ENCODE data around the gene PCDHGB4. TPM values are rescaled to one million over a fixed set of nuclear protein-coding genes. Genes with fewer than 3 reads are reported as not detected.

Gene PCDHGB4
- total and polyA plus RNA-seq, 10 donors: 0.02 to 3.9 (median 2.6) TPM

DNA sequence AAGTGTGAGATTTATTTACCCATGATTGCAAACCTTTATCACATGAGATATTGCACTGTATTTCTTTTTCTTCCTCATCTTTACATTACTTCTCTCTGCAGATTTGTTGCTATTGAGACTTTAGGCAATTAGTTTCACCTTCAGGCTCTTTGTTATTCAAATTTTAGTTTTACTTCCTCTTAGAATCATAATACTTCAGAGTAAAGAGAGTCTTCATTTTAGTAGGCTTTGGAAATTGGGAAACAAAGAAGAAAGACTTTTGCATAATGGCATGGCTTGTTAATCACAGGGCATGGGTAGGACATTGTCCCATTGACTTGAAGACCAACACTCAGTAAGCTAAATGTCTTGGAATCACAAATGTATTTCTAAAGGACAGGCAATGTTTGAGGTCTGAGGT, 24.8 kb upstream of the PCDHGB4 start:
- no peak for DNase-seq
- H3K27ac ChIP-seq: no peak overlapping the region
- intact Hi-C loops (cut with DNase I; ENCODE audit: low total_unique reads): no loop called here
- TF ChIP-seq POLR2AphosphoS5 (IDR thresholded peaks at IDR 0.05): no peak
- TF ChIP-seq, protein P1, sequence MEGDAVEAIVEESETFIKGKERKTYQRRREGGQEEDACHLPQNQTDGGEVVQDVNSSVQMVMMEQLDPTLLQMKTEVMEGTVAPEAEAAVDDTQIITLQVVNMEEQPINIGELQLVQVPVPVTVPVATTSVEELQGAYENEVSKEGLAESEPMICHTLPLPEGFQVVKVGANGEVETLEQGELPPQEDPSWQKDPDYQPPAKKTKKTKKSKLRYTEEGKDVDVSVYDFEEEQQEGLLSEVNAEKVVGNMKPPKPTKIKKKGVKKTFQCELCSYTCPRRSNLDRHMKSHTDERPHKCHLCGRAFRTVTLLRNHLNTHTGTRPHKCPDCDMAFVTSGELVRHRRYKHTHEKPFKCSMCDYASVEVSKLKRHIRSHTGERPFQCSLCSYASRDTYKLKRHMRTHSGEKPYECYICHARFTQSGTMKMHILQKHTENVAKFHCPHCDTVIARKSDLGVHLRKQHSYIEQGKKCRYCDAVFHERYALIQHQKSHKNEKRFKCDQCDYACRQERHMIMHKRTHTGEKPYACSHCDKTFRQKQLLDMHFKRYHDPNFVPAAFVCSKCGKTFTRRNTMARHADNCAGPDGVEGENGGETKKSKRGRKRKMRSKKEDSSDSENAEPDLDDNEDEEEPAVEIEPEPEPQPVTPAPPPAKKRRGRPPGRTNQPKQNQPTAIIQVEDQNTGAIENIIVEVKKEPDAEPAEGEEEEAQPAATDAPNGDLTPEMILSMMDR (IDR thresholded peaks at IDR 0.05 in 8 of 11, conservative IDR thresholded peaks at IDR 0.05 in 3 of 11): no peak
- TF ChIP-seq POLR2A (IDR thresholded peaks at IDR 0.05): no peak
- H3K27me3 ChIP-seq (replicated peaks in 1 of 7): peaks cover 0 to 94% (median 30%) of the 10 kb centered on the region in 7 donors
- H3K4me3 ChIP-seq: no peak overlapping the region
- H3K9me3 ChIP-seq: peaks cover 0 to 99% (median 98%) of the 10 kb centered on the region in 8 donors
- H3K4me1 ChIP-seq: no peaks in the 10 kb centered on the region
- peaks cover 0 to 7% (median 0%) of the 10 kb centered on the region in 6 donors for H3K36me3 ChIP-seq

DNA sequence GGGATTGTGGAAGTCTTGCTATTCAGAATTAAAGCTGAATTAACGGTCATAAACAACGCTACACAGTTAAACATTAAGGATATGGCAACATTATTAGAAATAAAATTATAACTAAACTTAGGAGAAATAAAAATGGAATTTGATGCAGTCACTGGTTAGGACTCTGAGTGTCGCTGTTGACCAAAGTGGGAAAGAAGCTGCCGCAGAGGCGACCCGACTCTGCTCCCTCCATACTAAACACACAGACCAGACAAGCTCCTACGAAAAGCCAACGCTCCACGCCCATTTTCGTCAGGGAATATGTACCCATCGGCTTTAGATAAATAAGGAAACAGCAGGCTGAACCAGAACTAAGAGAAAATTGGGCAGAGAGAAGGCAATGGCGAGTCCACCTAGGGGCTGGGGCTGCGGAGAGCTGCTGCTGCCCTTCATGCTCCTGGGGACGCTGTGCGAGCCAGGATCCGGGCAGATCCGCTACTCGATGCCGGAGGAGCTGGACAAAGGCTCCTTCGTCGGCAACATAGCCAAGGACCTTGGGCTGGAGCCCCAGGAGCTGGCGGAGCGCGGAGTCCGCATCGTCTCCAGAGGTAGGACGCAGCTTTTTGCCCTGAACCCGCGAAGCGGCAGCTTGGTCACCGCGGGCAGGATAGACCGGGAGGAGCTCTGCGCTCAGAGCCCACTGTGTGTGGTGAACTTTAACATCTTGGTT, 23.4 kb upstream of the PCDHGB4 start, which contains the start of gene PCDHGA5:
TSS of gene PCDHGA5 (plus strand) at position 211 of the 709 bp plus-strand sequence. CDS start at position 380, 169 bp downstream.
- H3K27ac ChIP-seq: no peak within 1 kb of the TSS
- H3K36me3 ChIP-seq: peaks cover 0 to 7% (median 0%) of the 10 kb centered on the region in 6 donors
- H3K4me3 ChIP-seq: peak within 1 kb of the TSS in 1 of 8 donors; percentile 22
- peaks cover 0 to 100% (median 95%) of the 10 kb centered on the region in 8 donors for H3K9me3 ChIP-seq
- H3K27me3 ChIP-seq (replicated peaks in 1 of 7): peaks cover 0 to 95% (median 30%) of the 10 kb centered on the region in 7 donors
- no peak for DNase-seq
- 23 to 33% (median 27%) methylated on average over 34 of the region's 34 CpGs for WGBS, 5 donors
- H3K4me1 ChIP-seq: no peaks in the 10 kb centered on the region
- TF ChIP-seq POLR2AphosphoS5 (IDR thresholded peaks at IDR 0.05): no peak
- no peak for TF ChIP-seq POLR2A (IDR thresholded peaks at IDR 0.05)
- TF ChIP-seq, protein P1 (IDR thresholded peaks at IDR 0.05 in 8 of 11, conservative IDR thresholded peaks at IDR 0.05 in 3 of 11): no peak
- intact Hi-C loops (cut with DNase I; ENCODE audit: low total_unique reads): no loop called here

DNA sequence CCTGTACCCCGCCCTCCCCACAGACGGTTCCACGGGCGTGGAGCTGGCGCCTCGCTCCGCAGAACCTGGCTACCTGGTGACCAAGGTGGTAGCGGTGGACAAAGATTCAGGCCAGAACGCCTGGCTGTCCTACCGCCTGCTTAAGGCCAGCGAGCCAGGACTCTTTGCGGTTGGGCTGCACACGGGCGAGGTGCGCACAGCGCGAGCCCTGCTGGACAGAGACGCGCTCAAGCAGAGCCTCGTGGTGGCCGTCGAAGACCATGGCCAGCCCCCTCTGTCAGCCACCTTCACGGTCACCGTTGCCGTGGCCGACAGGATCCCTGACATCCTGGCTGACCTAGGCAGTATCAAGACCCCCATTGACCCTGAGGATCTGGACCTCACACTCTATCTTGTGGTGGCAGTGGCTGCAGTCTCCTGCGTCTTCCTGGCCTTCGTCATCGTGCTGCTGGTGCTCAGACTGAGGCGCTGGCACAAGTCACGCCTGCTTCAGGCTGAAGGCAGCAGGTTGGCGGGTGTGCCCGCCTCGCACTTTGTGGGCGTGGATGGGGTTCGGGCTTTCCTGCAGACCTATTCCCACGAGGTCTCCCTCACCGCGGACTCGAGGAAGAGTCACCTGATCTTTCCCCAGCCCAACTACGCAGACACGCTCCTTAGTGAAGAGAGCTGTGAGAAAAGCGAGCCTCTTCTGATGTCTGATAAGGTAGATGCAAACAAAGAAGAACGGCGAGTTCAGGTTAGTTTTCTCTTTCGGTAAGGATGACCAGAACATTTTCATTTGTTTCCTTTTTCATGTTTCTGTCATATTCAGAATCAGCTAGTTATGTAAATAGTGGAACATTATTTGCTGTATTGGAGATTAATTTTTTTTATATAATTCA, 21.2 kb upstream of the PCDHGB4 start:
- intact Hi-C loops (cut with DNase I; ENCODE audit: low total_unique reads): no loop called here
- peaks cover 0 to 100% (median 95%) of the 10 kb centered on the region in 8 donors for H3K9me3 ChIP-seq

More for the DNA sequence above, 21.2 kb upstream of the PCDHGB4 start:
- Histone ChIP-seq H3K36me3 (peaks cover 0 to 7% (median 0%) of the 10 kb centered on the region in 6 donors), H3K4me3 (no peak overlapping the region), H3K27ac (no peak overlapping the region), H3K27me3 (replicated peaks in 1 of 7) (peaks cover 0 to 97% (median 30%) of the 10 kb centered on the region in 7 donors), H3K4me1 (no peaks in the 10 kb centered on the region)
- TF ChIP-seq, protein P1 (IDR thresholded peaks at IDR 0.05 in 8 of 11, conservative IDR thresholded peaks at IDR 0.05 in 3 of 11): no peak
- TF ChIP-seq POLR2AphosphoS5 (IDR thresholded peaks at IDR 0.05): no peak
- no peak for TF ChIP-seq POLR2A (IDR thresholded peaks at IDR 0.05)
- no peak for DNase-seq
- WGBS, 5 donors: 30 to 48% (median 36%) methylated on average over 22 to 46 of the region's 46 CpGs
